ENCODE data around the gene RAMP1. TPM values are rescaled to one million over a fixed set of nuclear protein-coding genes. Genes with fewer than 3 reads are reported as not detected.
A peak's percentile ranks its signal among the peaks of the same experiment; 100 is the strongest.

RAMP1 gene
- total and polyA plus RNA-seq, 8 donors: 53.3 to 87.6 (median 61.7) TPM

- intact Hi-C loops (cut with DNase I): no loop called here
- Histone ChIP-seq H3K4me1 (no peaks in the 10 kb centered on the region), H3K27ac (no peak overlapping the region), H3K9me3 (no peaks in the 10 kb centered on the region), H3K27me3 (no peaks in the 10 kb centered on the region), H3K4me3 (no peak overlapping the region), H3K36me3 (no peaks in the 10 kb centered on the region)
- ATAC-seq (no peak), FAIRE-seq (no peak), DNase-seq (no peak)
- 84 to 87% methylated on average over 4 of the region's 4 CpGs for WGBS, 2 donors
- no peak for TF ChIP-seq CTCF (IDR thresholded peaks at IDR 0.05)
These were observed 68.6 kb downstream of the RAMP1 start for GRCh38 chr2:237927986-237928385.

DNA sequence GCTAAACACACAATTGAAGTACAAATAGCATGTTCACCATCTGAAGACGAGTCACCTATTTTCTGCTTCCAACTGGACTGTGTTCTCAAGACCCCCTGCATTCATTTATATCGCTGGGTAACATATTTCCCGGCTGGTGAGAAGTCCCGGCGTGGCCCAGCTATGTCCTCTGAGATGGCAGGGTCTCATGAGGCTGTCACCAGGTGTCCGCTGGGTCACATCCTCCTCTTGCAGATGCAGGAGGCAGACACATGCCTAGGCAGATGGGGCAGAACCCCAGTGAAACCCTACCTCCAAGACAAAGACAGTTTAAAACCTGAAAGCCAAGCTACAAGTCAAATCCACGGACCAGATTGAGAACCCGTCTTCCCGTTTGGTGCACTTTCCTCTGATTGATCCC lies 70.6 kb downstream of the RAMP1 start:
- no peaks in the 10 kb centered on the region for H3K27me3 ChIP-seq
- no peak overlapping the region for H3K4me3 ChIP-seq
- 96 to 97% methylated on average over 9 of the region's 9 CpGs for WGBS, 2 donors
- DNase-seq (peak in 1 of 6 donors; percentile 20), ATAC-seq (no peak), FAIRE-seq (no peak)
- no peak overlapping the region for H3K27ac ChIP-seq
- no peak for TF ChIP-seq CTCF (IDR thresholded peaks at IDR 0.05)
- no peaks in the 10 kb centered on the region for H3K4me1 ChIP-seq
- intact Hi-C loops (cut with DNase I): no loop called here
- H3K36me3 ChIP-seq: no peaks in the 10 kb centered on the region
- H3K9me3 ChIP-seq: no peaks in the 10 kb centered on the region

GRCh38 chr2:237931205-237931721 lies 71.8 kb downstream of the RAMP1 start:
- no peaks in the 10 kb centered on the region for H3K4me1 ChIP-seq
- intact Hi-C loops (cut with DNase I): no loop called here

DNA sequence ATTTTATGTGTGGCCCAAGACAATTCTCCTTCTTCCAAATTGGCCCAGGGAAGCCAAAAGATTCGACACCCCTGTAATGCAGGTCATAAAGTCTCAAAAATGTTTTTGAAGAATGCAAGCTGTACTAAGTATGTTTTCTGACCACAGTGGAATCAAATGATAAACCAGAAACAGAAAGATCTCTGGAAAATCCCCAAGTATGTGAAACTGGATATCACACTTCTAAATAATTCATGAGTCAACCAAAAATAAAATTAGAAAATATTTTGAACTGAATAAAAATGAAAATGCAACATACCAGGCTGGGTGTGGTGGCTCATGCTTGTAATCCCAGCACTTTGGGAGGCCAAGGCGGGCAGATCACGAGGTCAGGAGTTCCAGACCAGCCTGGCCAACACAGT lies 73.3 kb downstream of the RAMP1 start:
- no peaks in the 10 kb centered on the region for H3K27me3 ChIP-seq
- H3K36me3 ChIP-seq: no peaks in the 10 kb centered on the region
- FAIRE-seq (no peak), DNase-seq (no peak), ATAC-seq (peak in 1 of 4 donors; percentile 13)
- H3K9me3 ChIP-seq: no peaks in the 10 kb centered on the region
- intact Hi-C loops (cut with DNase I): no loop called here
- WGBS, 2 donors: 90 to 93% methylated on average over 3 of the region's 3 CpGs
- TF ChIP-seq CTCF (IDR thresholded peaks at IDR 0.05): no peak
- no peaks in the 10 kb centered on the region for H3K4me1 ChIP-seq
- H3K4me3 ChIP-seq: no peak overlapping the region
- no peak overlapping the region for H3K27ac ChIP-seq

More at GRCh38 chr2:237931205-237931721, 71.8 kb downstream of the RAMP1 start:
- no peak for FAIRE-seq
- peak in 2 of 4 donors; percentile 37 to 62 for ATAC-seq
- H3K27me3 ChIP-seq: no peaks in the 10 kb centered on the region
- no peaks in the 10 kb centered on the region for H3K36me3 ChIP-seq
- WGBS, 2 donors: 75 to 80% methylated on average over 9 of the region's 9 CpGs
- DNase-seq: peak in 1 of 6 donors; percentile 17
- H3K9me3 ChIP-seq: no peaks in the 10 kb centered on the region
- no peak overlapping the region for H3K27ac ChIP-seq
- no peak overlapping the region for H3K4me3 ChIP-seq
- no peak for TF ChIP-seq CTCF (IDR thresholded peaks at IDR 0.05)

GRCh38 chr2:237934186-237934585 lies 74.8 kb downstream of the RAMP1 start:
- H3K4me3 ChIP-seq: no peak overlapping the region
- no peak overlapping the region for H3K27ac ChIP-seq
- H3K27me3 ChIP-seq: no peaks in the 10 kb centered on the region
- H3K9me3 ChIP-seq: no peaks in the 10 kb centered on the region
- H3K4me1 ChIP-seq: no peaks in the 10 kb centered on the region
- intact Hi-C loops (cut with DNase I): no loop called here
- no peaks in the 10 kb centered on the region for H3K36me3 ChIP-seq
- FAIRE-seq (no peak), ATAC-seq (no peak), DNase-seq (peak in 1 of 6 donors; percentile 32)
- no peak for TF ChIP-seq CTCF (IDR thresholded peaks at IDR 0.05)
- WGBS, 2 donors: 93 to 94% methylated on average over 5 of the region's 5 CpGs

All from pancreas (tissue), 10 donors.